GM21447 (cell line): ENCODE data around the gene TRIM69.

Experiments
- ATAC-seq: cut with Tn5 transposase; IDR thresholded peaks from one replicate; pipeline ENCODE4 v1.9.1; 2021; ENCODE audit not compliant: unreplicated experiment

Gene TRIM69

GRCh38 chr15:44801797-44802196, 65.5 kb downstream of the TRIM69 start:
- ATAC-seq = no peak

GRCh38 chr15:44802336-44802735, 66.0 kb downstream of the TRIM69 start:
- no peak for ATAC-seq

- ATAC-seq = no peak
These were observed 68.1 kb downstream of the TRIM69 start for GRCh38 chr15:44804298-44805046.

GRCh38 chr15:44808557-44808956, 72.2 kb downstream of the TRIM69 start:
- no peak for ATAC-seq

GRCh38 chr15:44810237-44810636, 73.9 kb downstream of the TRIM69 start:
- no peak for ATAC-seq

- no peak for ATAC-seq
These were observed 75.0 kb downstream of the TRIM69 start for GRCh38 chr15:44811337-44811736.

- no peak for ATAC-seq
These were observed 75.7 kb downstream of the TRIM69 start for GRCh38 chr15:44812029-44812517.

- no peak for ATAC-seq
These were observed 76.9 kb downstream of the TRIM69 start for GRCh38 chr15:44813231-44813630.
